ENCODE data around the gene VSTM5.
"Not testable (repeated sequence)": the region's sequence is repeated elsewhere in the genome, so short reads cannot be mapped to it uniquely, and the experiment has no call there.

The VSTM5 gene

GRCh38 chr11:93850594-93851018 lies at the start of gene VSTM5:
Gene VSTM5, minus strand, starts transcription at chr11:93850618. Its CDS starts 116 bp downstream, at chr11:93850502.
- H3K27ac ChIP-seq (ENCODE audit: low read depth, low read length), result no peak within 1 kb of the TSS
- no peaks in the 10 kb centered on the region for H3K36me3 ChIP-seq (ENCODE audit: control insufficient read depth in 5 of 5, insufficient read depth in 5 of 5, low read length in 5 of 5)
- peaks cover 0 to 4% (median 0%) of the 10 kb centered on the region in 5 donors for H3K27me3 ChIP-seq (ENCODE audit: control insufficient read depth in 5 of 5, insufficient read depth in 4 of 5, low read length in 5 of 5)
- peaks cover 0 to 11% (median 6%) of the 10 kb centered on the region in 5 donors for H3K4me1 ChIP-seq (ENCODE audit: control insufficient read depth in 5 of 5, insufficient read depth in 5 of 5, low read length in 5 of 5)
- peak within 1 kb of the TSS in 4 of 5 donors; percentile 35 to 61 (median 58) for H3K9ac ChIP-seq (ENCODE audit: low read length in 5 of 5)
- H3K4me3 ChIP-seq (ENCODE audit: low read depth in 1 of 5, low read length in 5 of 5), result peak within 1 kb of the TSS; percentile 25 to 62 (median 58)
- no peaks in the 10 kb centered on the region for H3K9me3 ChIP-seq (ENCODE audit: control insufficient read depth in 5 of 5, low read length in 5 of 5)

- Histone ChIP-seq H3K27ac (ENCODE audit: low read depth, low read length) (no peak overlapping the region), H3K4me1 (ENCODE audit: control insufficient read depth in 5 of 5, insufficient read depth in 5 of 5, low read length in 5 of 5) (no peaks in the 10 kb centered on the region), H3K9ac (ENCODE audit: low read length in 5 of 5) (no peak overlapping the region), H3K27me3 (ENCODE audit: control insufficient read depth in 5 of 5, insufficient read depth in 4 of 5, low read length in 5 of 5) (peaks cover 0 to 6% (median 3%) of the 10 kb centered on the region in 5 donors), H3K36me3 (ENCODE audit: control insufficient read depth in 5 of 5, insufficient read depth in 5 of 5, low read length in 5 of 5) (no peaks in the 10 kb centered on the region), H3K4me3 (ENCODE audit: low read depth in 1 of 5, low read length in 5 of 5) (no peak overlapping the region), H3K9me3 (ENCODE audit: control insufficient read depth in 5 of 5, low read length in 5 of 5) (no peaks in the 10 kb centered on the region)
Observed at GRCh38 chr11:93895106-93895862, 44.9 kb upstream of the VSTM5 start.

- Histone ChIP-seq H3K36me3 (ENCODE audit: control insufficient read depth in 5 of 5, insufficient read depth in 5 of 5, low read length in 5 of 5) (no peaks in the 10 kb centered on the region), H3K9ac (ENCODE audit: low read length in 5 of 5) (no peak overlapping the region), H3K4me3 (ENCODE audit: low read depth in 1 of 5, low read length in 5 of 5) (no peak overlapping the region), H3K9me3 (ENCODE audit: control insufficient read depth in 5 of 5, low read length in 5 of 5) (no peaks in the 10 kb centered on the region), H3K27ac (ENCODE audit: low read depth, low read length) (no peak overlapping the region), H3K4me1 (ENCODE audit: control insufficient read depth in 5 of 5, insufficient read depth in 5 of 5, low read length in 5 of 5) (no peaks in the 10 kb centered on the region), H3K27me3 (ENCODE audit: control insufficient read depth in 5 of 5, insufficient read depth in 4 of 5, low read length in 5 of 5) (peaks cover 0 to under 1% (median 0%) of the 10 kb centered on the region in 5 donors)
Observed at GRCh38 chr11:93890391-93891051, 40.1 kb upstream of the VSTM5 start.

GRCh38 chr11:93887111-93887510 lies 36.7 kb upstream of the VSTM5 start:
- Histone ChIP-seq H3K27ac (ENCODE audit: low read depth, low read length) (no peak overlapping the region), H3K9me3 (ENCODE audit: control insufficient read depth in 5 of 5, low read length in 5 of 5) (peaks cover 0 to 8% (median 3%) of the 10 kb centered on the region in 5 donors), H3K9ac (ENCODE audit: low read length in 5 of 5) (no peak overlapping the region), H3K4me1 (ENCODE audit: control insufficient read depth in 5 of 5, insufficient read depth in 5 of 5, low read length in 5 of 5) (no peaks in the 10 kb centered on the region), H3K4me3 (ENCODE audit: low read depth in 1 of 5, low read length in 5 of 5) (no peak overlapping the region), H3K27me3 (ENCODE audit: control insufficient read depth in 5 of 5, insufficient read depth in 4 of 5, low read length in 5 of 5) (no peaks in the 10 kb centered on the region), H3K36me3 (ENCODE audit: control insufficient read depth in 5 of 5, insufficient read depth in 5 of 5, low read length in 5 of 5) (no peaks in the 10 kb centered on the region)

- not testable (repeated sequence) for H3K4me3 ChIP-seq (ENCODE audit: low read depth in 1 of 5, low read length in 5 of 5); H3K9ac ChIP-seq (ENCODE audit: low read length in 5 of 5); H3K36me3 ChIP-seq (ENCODE audit: control insufficient read depth in 5 of 5, insufficient read depth in 5 of 5, low read length in 5 of 5); H3K4me1 ChIP-seq (ENCODE audit: control insufficient read depth in 5 of 5, insufficient read depth in 5 of 5, low read length in 5 of 5); H3K27ac ChIP-seq (ENCODE audit: low read depth, low read length); H3K27me3 ChIP-seq (ENCODE audit: control insufficient read depth in 5 of 5, insufficient read depth in 4 of 5, low read length in 5 of 5)
- peaks cover 0 to 10% (median 3%) of the 10 kb centered on the region in 5 donors for H3K9me3 ChIP-seq (ENCODE audit: control insufficient read depth in 5 of 5, low read length in 5 of 5)
Observed at GRCh38 chr11:93879114-93879513, 28.7 kb upstream of the VSTM5 start.

GRCh38 chr11:93875637-93876036 lies 25.2 kb upstream of the VSTM5 start:
- H3K4me3 ChIP-seq (ENCODE audit: low read depth in 1 of 5, low read length in 5 of 5), result no peak overlapping the region
- H3K4me1 ChIP-seq (ENCODE audit: control insufficient read depth in 5 of 5, insufficient read depth in 5 of 5, low read length in 5 of 5), result no peaks in the 10 kb centered on the region
- no peaks in the 10 kb centered on the region for H3K36me3 ChIP-seq (ENCODE audit: control insufficient read depth in 5 of 5, insufficient read depth in 5 of 5, low read length in 5 of 5)
- no peak overlapping the region for H3K9ac ChIP-seq (ENCODE audit: low read length in 5 of 5)
- H3K27me3 ChIP-seq (ENCODE audit: control insufficient read depth in 5 of 5, insufficient read depth in 4 of 5, low read length in 5 of 5), result no peaks in the 10 kb centered on the region
- no peak overlapping the region for H3K27ac ChIP-seq (ENCODE audit: low read depth, low read length)
- H3K9me3 ChIP-seq (ENCODE audit: control insufficient read depth in 5 of 5, low read length in 5 of 5), result no peaks in the 10 kb centered on the region

- H3K27ac ChIP-seq (ENCODE audit: low read depth, low read length), result no peak overlapping the region
- H3K27me3 ChIP-seq (ENCODE audit: control insufficient read depth in 5 of 5, insufficient read depth in 4 of 5, low read length in 5 of 5), result no peaks in the 10 kb centered on the region
- H3K36me3 ChIP-seq (ENCODE audit: control insufficient read depth in 5 of 5, insufficient read depth in 5 of 5, low read length in 5 of 5), result no peaks in the 10 kb centered on the region
- no peaks in the 10 kb centered on the region for H3K4me1 ChIP-seq (ENCODE audit: control insufficient read depth in 5 of 5, insufficient read depth in 5 of 5, low read length in 5 of 5)
- no peak overlapping the region for H3K4me3 ChIP-seq (ENCODE audit: low read depth in 1 of 5, low read length in 5 of 5)
- no peaks in the 10 kb centered on the region for H3K9me3 ChIP-seq (ENCODE audit: control insufficient read depth in 5 of 5, low read length in 5 of 5)
- no peak overlapping the region for H3K9ac ChIP-seq (ENCODE audit: low read length in 5 of 5)
Observed at GRCh38 chr11:93871526-93871925, 21.1 kb upstream of the VSTM5 start.

- no peaks in the 10 kb centered on the region for H3K36me3 ChIP-seq (ENCODE audit: control insufficient read depth in 5 of 5, insufficient read depth in 5 of 5, low read length in 5 of 5)
- H3K4me3 ChIP-seq (ENCODE audit: low read depth in 1 of 5, low read length in 5 of 5), result no peak overlapping the region
- H3K27me3 ChIP-seq (ENCODE audit: control insufficient read depth in 5 of 5, insufficient read depth in 4 of 5, low read length in 5 of 5), result no peaks in the 10 kb centered on the region
- H3K9me3 ChIP-seq (ENCODE audit: control insufficient read depth in 5 of 5, low read length in 5 of 5), result no peaks in the 10 kb centered on the region
- no peaks in the 10 kb centered on the region for H3K4me1 ChIP-seq (ENCODE audit: control insufficient read depth in 5 of 5, insufficient read depth in 5 of 5, low read length in 5 of 5)
- no peak overlapping the region for H3K9ac ChIP-seq (ENCODE audit: low read length in 5 of 5)
- H3K27ac ChIP-seq (ENCODE audit: low read depth, low read length), result no peak overlapping the region
Observed at GRCh38 chr11:93870616-93871015, 20.2 kb upstream of the VSTM5 start.

- Histone ChIP-seq H3K9me3 (ENCODE audit: control insufficient read depth in 5 of 5, low read length in 5 of 5) (no peaks in the 10 kb centered on the region), H3K27ac (ENCODE audit: low read depth, low read length) (no peak overlapping the region), H3K9ac (ENCODE audit: low read length in 5 of 5) (no peak overlapping the region), H3K4me1 (ENCODE audit: control insufficient read depth in 5 of 5, insufficient read depth in 5 of 5, low read length in 5 of 5) (no peaks in the 10 kb centered on the region), H3K36me3 (ENCODE audit: control insufficient read depth in 5 of 5, insufficient read depth in 5 of 5, low read length in 5 of 5) (no peaks in the 10 kb centered on the region), H3K27me3 (ENCODE audit: control insufficient read depth in 5 of 5, insufficient read depth in 4 of 5, low read length in 5 of 5) (no peaks in the 10 kb centered on the region), H3K4me3 (ENCODE audit: low read depth in 1 of 5, low read length in 5 of 5) (no peak overlapping the region)
Observed at GRCh38 chr11:93869830-93870229, 19.4 kb upstream of the VSTM5 start.

- H3K27ac ChIP-seq (ENCODE audit: low read depth, low read length); H3K36me3 ChIP-seq (ENCODE audit: control insufficient read depth in 5 of 5, insufficient read depth in 5 of 5, low read length in 5 of 5); H3K9me3 ChIP-seq (ENCODE audit: control insufficient read depth in 5 of 5, low read length in 5 of 5); H3K9ac ChIP-seq (ENCODE audit: low read length in 5 of 5); H3K27me3 ChIP-seq (ENCODE audit: control insufficient read depth in 5 of 5, insufficient read depth in 4 of 5, low read length in 5 of 5); H3K4me3 ChIP-seq (ENCODE audit: low read depth in 1 of 5, low read length in 5 of 5); H3K4me1 ChIP-seq (ENCODE audit: control insufficient read depth in 5 of 5, insufficient read depth in 5 of 5, low read length in 5 of 5): not testable (repeated sequence)
Observed at GRCh38 chr11:93868404-93868803, 18.0 kb upstream of the VSTM5 start.
